Measurements from ENCODE around the gene NUDT1. TPM values are rescaled to one million over a fixed set of nuclear protein-coding genes. Genes with fewer than 3 reads are reported as not detected.

NUDT1 gene
- total RNA-seq, 1 experiment from 2014 or later, result 100 TPM

DNA sequence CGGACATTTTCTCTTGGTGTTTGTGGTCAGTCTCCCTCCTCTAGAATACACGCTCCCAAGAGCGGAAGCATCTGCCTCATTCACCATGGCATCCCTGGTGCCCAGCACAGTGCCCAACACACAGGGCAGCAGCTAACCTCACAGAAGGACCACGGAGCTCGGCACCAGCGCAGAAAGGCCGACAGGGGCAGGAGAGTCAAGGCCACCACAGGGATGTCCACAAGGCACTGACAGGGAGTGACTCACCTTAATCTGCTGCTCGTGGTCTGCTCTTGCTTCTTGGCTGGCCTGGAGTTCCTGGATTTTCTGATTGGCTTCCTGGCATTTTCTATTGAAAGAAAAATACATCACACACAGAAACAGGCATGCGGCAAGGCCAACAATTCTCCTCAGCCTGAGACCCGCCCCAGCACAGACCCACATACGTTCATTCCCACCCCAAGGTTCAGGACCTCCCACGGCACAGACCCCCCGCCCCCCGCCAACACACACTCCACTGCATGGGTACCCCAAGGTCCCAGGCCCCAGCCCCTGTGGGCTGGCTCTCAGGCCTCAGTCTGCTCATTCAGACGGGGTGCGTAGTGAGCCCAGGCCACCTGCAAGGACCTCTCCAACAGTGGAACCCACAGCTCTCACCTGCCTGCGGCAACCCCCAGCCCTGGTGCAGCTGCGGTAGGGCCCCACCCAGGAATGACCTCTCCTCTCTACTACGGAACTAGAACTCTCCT, 24.1 kb upstream of the NUDT1 start (continued):
- TF ChIP-seq, protein P1, sequence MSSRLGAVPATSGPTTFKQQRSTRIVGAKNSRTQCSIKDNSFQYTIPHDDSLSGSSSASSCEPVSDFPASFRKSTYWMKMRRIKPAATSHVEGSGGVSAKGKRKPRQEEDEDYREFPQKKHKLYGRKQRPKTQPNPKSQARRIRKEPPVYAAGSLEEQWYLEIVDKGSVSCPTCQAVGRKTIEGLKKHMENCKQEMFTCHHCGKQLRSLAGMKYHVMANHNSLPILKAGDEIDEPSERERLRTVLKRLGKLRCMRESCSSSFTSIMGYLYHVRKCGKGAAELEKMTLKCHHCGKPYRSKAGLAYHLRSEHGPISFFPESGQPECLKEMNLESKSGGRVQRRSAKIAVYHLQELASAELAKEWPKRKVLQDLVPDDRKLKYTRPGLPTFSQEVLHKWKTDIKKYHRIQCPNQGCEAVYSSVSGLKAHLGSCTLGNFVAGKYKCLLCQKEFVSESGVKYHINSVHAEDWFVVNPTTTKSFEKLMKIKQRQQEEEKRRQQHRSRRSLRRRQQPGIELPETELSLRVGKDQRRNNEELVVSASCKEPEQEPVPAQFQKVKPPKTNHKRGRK (CRISPR knock-in tag; IDR thresholded peaks at IDR 0.05; ENCODE audit: borderline replicate concordance), result no peak
- TF ChIP-seq RELA (CRISPR knock-in tag; IDR thresholded peaks at IDR 0.05; ENCODE audit: borderline replicate concordance), result no peak
- TF ChIP-seq, protein P2, sequence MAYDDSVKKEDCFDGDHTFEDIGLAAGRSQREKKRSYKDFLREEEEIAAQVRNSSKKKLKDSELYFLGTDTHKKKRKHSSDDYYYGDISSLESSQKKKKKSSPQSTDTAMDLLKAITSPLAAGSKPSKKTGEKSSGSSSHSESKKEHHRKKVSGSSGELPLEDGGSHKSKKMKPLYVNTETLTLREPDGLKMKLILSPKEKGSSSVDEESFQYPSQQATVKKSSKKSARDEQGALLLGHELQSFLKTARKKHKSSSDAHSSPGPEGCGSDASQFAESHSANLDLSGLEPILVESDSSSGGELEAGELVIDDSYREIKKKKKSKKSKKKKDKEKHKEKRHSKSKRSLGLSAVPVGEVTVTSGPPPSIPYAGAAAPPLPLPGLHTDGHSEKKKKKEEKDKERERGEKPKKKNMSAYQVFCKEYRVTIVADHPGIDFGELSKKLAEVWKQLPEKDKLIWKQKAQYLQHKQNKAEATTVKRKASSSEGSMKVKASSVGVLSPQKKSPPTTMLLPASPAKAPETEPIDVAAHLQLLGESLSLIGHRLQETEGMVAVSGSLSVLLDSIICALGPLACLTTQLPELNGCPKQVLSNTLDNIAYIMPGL (CRISPR knock-in tag; IDR thresholded peaks at IDR 0.05), result no peak

DNA sequence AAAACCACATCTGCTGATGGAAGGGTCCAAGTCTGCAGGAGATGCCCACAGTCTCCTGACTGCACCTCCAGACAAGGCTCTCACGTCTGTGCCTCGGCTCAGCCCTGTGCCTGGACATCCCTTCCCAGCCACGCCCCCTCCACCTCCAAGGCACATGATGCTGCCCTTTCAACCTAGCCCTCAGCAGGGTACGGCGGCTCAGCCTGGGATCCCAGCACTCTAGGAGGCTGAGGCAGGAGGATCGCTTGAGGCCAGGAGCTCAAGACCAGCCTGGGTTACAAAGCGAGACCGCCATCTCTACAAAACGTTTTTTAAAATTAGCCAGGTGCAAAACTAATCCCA, 23.6 kb upstream of the NUDT1 start:
- DNase-seq (ENCODE audit: low spot score) (no peak), ATAC-seq (no peak)
- Mint-ChIP-seq H3K4me1 (no peaks in the 10 kb centered on the region), H3K27me3 (ENCODE audit: low read depth) (no peaks in the 10 kb centered on the region), H3K4me3 (no peak overlapping the region), H3K27ac (no peak overlapping the region), H3K36me3 (peaks cover 69% of the 10 kb centered on the region), H3K9me3 (no peaks in the 10 kb centered on the region)
- ChIA-PET POLR2A (no interaction called here), CTCF (no interaction called here)
- TF ChIP-seq, protein P3, sequence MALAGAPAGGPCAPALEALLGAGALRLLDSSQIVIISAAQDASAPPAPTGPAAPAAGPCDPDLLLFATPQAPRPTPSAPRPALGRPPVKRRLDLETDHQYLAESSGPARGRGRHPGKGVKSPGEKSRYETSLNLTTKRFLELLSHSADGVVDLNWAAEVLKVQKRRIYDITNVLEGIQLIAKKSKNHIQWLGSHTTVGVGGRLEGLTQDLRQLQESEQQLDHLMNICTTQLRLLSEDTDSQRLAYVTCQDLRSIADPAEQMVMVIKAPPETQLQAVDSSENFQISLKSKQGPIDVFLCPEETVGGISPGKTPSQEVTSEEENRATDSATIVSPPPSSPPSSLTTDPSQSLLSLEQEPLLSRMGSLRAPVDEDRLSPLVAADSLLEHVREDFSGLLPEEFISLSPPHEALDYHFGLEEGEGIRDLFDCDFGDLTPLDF (CRISPR knock-in tag; IDR thresholded peaks at IDR 0.05), result no peak
- TF ChIP-seq ZNF423 (CRISPR knock-in tag; IDR thresholded peaks at IDR 0.05) (no peak), TCF7 (CRISPR knock-in tag; IDR thresholded peaks at IDR 0.05; ENCODE audit: low read depth) (no peak), NFATC4 (CRISPR knock-in tag; IDR thresholded peaks at IDR 0.05) (no peak), PRRX2 (CRISPR knock-in tag; IDR thresholded peaks at IDR 0.05) (no peak), TEAD1 (CRISPR knock-in tag; IDR thresholded peaks at IDR 0.05) (no peak), ZNF263 (CRISPR knock-in tag; IDR thresholded peaks at IDR 0.05; ENCODE audit: low read depth) (no peak), ZNF396 (CRISPR knock-in tag; IDR thresholded peaks at IDR 0.05; ENCODE audit: borderline replicate concordance) (no peak), JUN (CRISPR knock-in tag; IDR thresholded peaks at IDR 0.05) (no peak)
- TF ChIP-seq, protein P4, sequence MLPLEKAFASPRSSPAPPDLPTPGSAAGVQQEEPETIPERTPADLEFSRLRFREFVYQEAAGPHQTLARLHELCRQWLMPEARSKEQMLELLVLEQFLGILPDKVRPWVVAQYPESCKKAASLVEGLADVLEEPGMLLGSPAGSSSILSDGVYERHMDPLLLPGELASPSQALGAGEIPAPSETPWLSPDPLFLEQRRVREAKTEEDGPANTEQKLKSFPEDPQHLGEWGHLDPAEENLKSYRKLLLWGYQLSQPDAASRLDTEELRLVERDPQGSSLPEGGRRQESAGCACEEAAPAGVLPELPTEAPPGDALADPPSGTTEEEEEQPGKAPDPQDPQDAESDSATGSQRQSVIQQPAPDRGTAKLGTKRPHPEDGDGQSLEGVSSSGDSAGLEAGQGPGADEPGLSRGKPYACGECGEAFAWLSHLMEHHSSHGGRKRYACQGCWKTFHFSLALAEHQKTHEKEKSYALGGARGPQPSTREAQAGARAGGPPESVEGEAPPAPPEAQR (CRISPR knock-in tag; IDR thresholded peaks at IDR 0.05), result no peak
- TF ChIP-seq, protein P5, sequence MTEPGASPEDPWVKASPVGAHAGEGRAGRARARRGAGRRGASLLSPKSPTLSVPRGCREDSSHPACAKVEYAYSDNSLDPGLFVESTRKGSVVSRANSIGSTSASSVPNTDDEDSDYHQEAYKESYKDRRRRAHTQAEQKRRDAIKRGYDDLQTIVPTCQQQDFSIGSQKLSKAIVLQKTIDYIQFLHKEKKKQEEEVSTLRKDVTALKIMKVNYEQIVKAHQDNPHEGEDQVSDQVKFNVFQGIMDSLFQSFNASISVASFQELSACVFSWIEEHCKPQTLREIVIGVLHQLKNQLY (CRISPR knock-in tag; IDR thresholded peaks at IDR 0.05), result no peak

DNA sequence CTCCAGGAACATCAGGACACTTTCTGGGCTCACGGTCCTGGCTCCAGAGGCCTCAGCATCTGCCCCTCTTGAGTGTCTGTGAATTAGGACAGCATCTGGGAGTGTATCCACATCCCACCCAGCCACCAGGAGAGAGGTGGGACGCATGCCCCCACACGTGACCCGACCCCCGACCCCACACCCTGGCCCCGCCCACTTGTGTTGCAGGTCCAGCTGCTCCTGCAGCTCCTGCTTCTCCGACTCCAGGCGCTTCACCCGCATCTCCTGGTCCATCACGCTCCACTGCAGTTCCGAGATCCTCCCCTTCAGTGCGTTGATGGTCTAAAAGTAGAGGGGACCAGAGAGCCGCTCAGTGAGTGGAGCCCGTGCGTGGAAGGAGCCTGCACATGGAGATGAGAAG, 22.9 kb upstream of the NUDT1 start:
- ChIA-PET CTCF (interaction anchor here (0.5 kb wide), 1 partner anchor 555 kb away, joined by 3 read pairs; no protein-coding TSS in a partner anchor), POLR2A (no interaction called here)
- ATAC-seq (no peak), DNase-seq (ENCODE audit: low spot score) (no peak)
- Mint-ChIP-seq H3K27ac (no peak overlapping the region), H3K36me3 (peaks cover 65% of the 10 kb centered on the region), H3K4me3 (no peak overlapping the region), H3K27me3 (ENCODE audit: low read depth) (no peaks in the 10 kb centered on the region), H3K4me1 (no peaks in the 10 kb centered on the region), H3K9me3 (no peaks in the 10 kb centered on the region)
- TF ChIP-seq PRRX2 (CRISPR knock-in tag; IDR thresholded peaks at IDR 0.05), result no peak
- TF ChIP-seq, protein P6, sequence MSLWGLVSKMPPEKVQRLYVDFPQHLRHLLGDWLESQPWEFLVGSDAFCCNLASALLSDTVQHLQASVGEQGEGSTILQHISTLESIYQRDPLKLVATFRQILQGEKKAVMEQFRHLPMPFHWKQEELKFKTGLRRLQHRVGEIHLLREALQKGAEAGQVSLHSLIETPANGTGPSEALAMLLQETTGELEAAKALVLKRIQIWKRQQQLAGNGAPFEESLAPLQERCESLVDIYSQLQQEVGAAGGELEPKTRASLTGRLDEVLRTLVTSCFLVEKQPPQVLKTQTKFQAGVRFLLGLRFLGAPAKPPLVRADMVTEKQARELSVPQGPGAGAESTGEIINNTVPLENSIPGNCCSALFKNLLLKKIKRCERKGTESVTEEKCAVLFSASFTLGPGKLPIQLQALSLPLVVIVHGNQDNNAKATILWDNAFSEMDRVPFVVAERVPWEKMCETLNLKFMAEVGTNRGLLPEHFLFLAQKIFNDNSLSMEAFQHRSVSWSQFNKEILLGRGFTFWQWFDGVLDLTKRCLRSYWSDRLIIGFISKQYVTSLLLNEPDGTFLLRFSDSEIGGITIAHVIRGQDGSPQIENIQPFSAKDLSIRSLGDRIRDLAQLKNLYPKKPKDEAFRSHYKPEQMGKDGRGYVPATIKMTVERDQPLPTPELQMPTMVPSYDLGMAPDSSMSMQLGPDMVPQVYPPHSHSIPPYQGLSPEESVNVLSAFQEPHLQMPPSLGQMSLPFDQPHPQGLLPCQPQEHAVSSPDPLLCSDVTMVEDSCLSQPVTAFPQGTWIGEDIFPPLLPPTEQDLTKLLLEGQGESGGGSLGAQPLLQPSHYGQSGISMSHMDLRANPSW (CRISPR knock-in tag; conservative IDR thresholded peaks at IDR 0.05; ENCODE audit: low read depth), result no peak
- TF ChIP-seq RORB (CRISPR knock-in tag; IDR thresholded peaks at IDR 0.05), result no peak
- TF ChIP-seq, protein P7, sequence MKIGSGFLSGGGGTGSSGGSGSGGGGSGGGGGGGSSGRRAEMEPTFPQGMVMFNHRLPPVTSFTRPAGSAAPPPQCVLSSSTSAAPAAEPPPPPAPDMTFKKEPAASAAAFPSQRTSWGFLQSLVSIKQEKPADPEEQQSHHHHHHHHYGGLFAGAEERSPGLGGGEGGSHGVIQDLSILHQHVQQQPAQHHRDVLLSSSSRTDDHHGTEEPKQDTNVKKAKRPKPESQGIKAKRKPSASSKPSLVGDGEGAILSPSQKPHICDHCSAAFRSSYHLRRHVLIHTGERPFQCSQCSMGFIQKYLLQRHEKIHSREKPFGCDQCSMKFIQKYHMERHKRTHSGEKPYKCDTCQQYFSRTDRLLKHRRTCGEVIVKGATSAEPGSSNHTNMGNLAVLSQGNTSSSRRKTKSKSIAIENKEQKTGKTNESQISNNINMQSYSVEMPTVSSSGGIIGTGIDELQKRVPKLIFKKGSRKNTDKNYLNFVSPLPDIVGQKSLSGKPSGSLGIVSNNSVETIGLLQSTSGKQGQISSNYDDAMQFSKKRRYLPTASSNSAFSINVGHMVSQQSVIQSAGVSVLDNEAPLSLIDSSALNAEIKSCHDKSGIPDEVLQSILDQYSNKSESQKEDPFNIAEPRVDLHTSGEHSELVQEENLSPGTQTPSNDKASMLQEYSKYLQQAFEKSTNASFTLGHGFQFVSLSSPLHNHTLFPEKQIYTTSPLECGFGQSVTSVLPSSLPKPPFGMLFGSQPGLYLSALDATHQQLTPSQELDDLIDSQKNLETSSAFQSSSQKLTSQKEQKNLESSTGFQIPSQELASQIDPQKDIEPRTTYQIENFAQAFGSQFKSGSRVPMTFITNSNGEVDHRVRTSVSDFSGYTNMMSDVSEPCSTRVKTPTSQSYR (CRISPR knock-in tag; IDR thresholded peaks at IDR 0.05), result no peak
- no peak for TF ChIP-seq GTF2I (CRISPR knock-in tag; conservative IDR thresholded peaks at IDR 0.05)
- no peak for TF ChIP-seq OVOL2 (CRISPR knock-in tag; IDR thresholded peaks at IDR 0.05; ENCODE audit: borderline replicate concordance)
- TF ChIP-seq, protein P8, sequence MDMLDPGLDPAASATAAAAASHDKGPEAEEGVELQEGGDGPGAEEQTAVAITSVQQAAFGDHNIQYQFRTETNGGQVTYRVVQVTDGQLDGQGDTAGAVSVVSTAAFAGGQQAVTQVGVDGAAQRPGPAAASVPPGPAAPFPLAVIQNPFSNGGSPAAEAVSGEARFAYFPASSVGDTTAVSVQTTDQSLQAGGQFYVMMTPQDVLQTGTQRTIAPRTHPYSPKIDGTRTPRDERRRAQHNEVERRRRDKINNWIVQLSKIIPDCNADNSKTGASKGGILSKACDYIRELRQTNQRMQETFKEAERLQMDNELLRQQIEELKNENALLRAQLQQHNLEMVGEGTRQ (CRISPR knock-in tag; IDR thresholded peaks at IDR 0.05), result no peak
